Spleen (tissue), 7 donors: ENCODE measurements around the gene FOLH1.
"Not testable (repeated sequence)": the region's sequence is repeated elsewhere in the genome, so short reads cannot be mapped to it uniquely, and the experiment has no call there.

ENCODE experiments used
- POLR2AphosphoS5 ChIP-seq, 3 donors: sonication (generic); formaldehyde crosslinking; IDR thresholded peaks; one replicate each; pipeline ENCODE4 v1.5.1; 2017; ENCODE audit warnings: antibody characterized with exemption in 3 of 3
- TF ChIP-seq, protein P1 (sequence below), 11 experiments: fragments of 200-600 bp in 7 of 11; fragments of 450-650 bp in 4 of 11; sonication (generic) in 4 of 11; IDR thresholded peaks in 8 of 11; conservative IDR thresholded peaks in 3 of 11; 1 replicate in 7 of 11; 2 replicates in 4 of 11; pipeline versions ENCODE4 v1.4.0 to v1.8.0; 2016 to 2021; ENCODE audit warnings: antibody characterized with exemption in 11 of 11, inconsistent platforms in 4 of 11, mild to moderate bottlenecking in 1 of 11
- donor health status: DM: no; HTN: no; CAD: no; lungs with moderate emphysema.
- donor health status: DM: no; HTN: no; CAD: no.
- donor health status: DM: no; HTN: no; CAD: no.

GRCh38 chr11:49251212-49251611, 42.8 kb upstream of the FOLH1 start:
- TF ChIP-seq, protein P1, sequence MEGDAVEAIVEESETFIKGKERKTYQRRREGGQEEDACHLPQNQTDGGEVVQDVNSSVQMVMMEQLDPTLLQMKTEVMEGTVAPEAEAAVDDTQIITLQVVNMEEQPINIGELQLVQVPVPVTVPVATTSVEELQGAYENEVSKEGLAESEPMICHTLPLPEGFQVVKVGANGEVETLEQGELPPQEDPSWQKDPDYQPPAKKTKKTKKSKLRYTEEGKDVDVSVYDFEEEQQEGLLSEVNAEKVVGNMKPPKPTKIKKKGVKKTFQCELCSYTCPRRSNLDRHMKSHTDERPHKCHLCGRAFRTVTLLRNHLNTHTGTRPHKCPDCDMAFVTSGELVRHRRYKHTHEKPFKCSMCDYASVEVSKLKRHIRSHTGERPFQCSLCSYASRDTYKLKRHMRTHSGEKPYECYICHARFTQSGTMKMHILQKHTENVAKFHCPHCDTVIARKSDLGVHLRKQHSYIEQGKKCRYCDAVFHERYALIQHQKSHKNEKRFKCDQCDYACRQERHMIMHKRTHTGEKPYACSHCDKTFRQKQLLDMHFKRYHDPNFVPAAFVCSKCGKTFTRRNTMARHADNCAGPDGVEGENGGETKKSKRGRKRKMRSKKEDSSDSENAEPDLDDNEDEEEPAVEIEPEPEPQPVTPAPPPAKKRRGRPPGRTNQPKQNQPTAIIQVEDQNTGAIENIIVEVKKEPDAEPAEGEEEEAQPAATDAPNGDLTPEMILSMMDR (IDR thresholded peaks at IDR 0.05 in 8 of 11, conservative IDR thresholded peaks at IDR 0.05 in 3 of 11): not testable (repeated sequence)
- TF ChIP-seq POLR2AphosphoS5 (IDR thresholded peaks at IDR 0.05): not testable (repeated sequence)
